ENCODE results near the gene NSF.

The NSF gene

DNA sequence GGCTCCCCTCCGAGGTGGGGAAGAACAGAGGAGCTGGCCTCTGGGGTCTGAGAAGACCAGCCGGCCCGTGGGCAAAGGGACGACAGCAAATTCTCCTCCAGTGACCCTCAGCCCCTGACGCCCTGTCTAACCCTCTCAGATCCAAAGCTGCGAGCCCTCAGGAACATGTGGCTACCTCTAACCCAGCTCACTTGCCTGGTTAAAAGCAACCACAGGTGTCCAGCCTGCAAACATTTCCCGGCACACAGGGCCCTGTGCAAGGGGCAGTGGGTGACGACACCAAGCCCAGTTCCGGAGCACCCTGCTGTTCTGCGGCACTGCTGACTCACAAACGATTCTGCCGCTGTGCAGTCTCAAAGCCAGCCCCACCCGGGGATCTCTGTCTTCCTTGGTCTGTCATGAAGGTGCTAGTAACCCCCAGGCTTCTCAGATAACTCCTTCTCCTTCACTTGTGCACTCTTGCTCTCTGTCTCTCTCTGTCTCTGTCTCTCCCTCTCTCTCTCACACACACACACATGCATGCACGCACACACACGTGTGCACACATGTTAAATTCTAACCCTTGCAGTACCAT is 205.0 kb downstream of the NSF start (continued):
- TF ChIP-seq, protein P1, sequence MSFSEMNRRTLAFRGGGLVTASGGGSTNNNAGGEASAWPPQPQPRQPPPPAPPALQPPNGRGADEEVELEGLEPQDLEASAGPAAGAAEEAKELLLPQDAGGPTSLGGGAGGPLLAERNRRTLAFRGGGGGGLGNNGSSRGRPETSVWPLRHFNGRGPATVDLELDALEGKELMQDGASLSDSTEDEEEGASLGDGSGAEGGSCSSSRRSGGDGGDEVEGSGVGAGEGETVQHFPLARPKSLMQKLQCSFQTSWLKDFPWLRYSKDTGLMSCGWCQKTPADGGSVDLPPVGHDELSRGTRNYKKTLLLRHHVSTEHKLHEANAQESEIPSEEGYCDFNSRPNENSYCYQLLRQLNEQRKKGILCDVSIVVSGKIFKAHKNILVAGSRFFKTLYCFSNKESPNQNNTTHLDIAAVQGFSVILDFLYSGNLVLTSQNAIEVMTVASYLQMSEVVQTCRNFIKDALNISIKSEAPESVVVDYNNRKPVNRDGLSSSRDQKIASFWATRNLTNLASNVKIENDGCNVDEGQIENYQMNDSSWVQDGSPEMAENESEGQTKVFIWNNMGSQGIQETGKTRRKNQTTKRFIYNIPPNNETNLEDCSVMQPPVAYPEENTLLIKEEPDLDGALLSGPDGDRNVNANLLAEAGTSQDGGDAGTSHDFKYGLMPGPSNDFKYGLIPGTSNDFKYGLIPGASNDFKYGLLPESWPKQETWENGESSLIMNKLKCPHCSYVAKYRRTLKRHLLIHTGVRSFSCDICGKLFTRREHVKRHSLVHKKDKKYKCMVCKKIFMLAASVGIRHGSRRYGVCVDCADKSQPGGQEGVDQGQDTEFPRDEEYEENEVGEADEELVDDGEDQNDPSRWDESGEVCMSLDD (tag by site-specific recombination; IDR thresholded peaks at IDR 0.05): no peak
- TF ChIP-seq AEBP2 (tag by site-specific recombination; IDR thresholded peaks at IDR 0.05; ENCODE audit: borderline replicate concordance): no peak
- TF ChIP-seq KLF8 (tag by site-specific recombination; IDR thresholded peaks at IDR 0.05): no peak
- TF ChIP-seq ZNF580 (tag by site-specific recombination; IDR thresholded peaks at IDR 0.05): no peak
- TF ChIP-seq ZNF610 (tag by site-specific recombination; IDR thresholded peaks at IDR 0.05; ENCODE audit: borderline replicate concordance): no peak
- no peak for TF ChIP-seq ZNF704 (tag by site-specific recombination; IDR thresholded peaks at IDR 0.05)
- no peak for TF ChIP-seq ZNF184 (tag by site-specific recombination; IDR thresholded peaks at IDR 0.05)
- TF ChIP-seq ZNF19 (tag by site-specific recombination; IDR thresholded peaks at IDR 0.05; ENCODE audit: low read depth): no peak
- peak; percentile 62; the same call in 1 of the 2 replicates for TF ChIP-seq ZNF660 (tag by site-specific recombination; IDR thresholded peaks at IDR 0.05)
- TF ChIP-seq ZNF548 (tag by site-specific recombination; IDR thresholded peaks at IDR 0.05): no peak
- peak; percentile 95 for TF ChIP-seq ZNF600 (tag by site-specific recombination; IDR thresholded peaks at IDR 0.05)
- TF ChIP-seq PATZ1 (tag by site-specific recombination; IDR thresholded peaks at IDR 0.05): no peak
- TF ChIP-seq HIC1 (tag by site-specific recombination; IDR thresholded peaks at IDR 0.05): no peak
- no peak for TF ChIP-seq ZSCAN23 (tag by site-specific recombination; IDR thresholded peaks at IDR 0.05)
- TF ChIP-seq ZNF48 (tag by site-specific recombination; IDR thresholded peaks at IDR 0.05): no peak
- TF ChIP-seq ZNF658 (tag by site-specific recombination; IDR thresholded peaks at IDR 0.05): no peak
- TF ChIP-seq, protein P2, sequence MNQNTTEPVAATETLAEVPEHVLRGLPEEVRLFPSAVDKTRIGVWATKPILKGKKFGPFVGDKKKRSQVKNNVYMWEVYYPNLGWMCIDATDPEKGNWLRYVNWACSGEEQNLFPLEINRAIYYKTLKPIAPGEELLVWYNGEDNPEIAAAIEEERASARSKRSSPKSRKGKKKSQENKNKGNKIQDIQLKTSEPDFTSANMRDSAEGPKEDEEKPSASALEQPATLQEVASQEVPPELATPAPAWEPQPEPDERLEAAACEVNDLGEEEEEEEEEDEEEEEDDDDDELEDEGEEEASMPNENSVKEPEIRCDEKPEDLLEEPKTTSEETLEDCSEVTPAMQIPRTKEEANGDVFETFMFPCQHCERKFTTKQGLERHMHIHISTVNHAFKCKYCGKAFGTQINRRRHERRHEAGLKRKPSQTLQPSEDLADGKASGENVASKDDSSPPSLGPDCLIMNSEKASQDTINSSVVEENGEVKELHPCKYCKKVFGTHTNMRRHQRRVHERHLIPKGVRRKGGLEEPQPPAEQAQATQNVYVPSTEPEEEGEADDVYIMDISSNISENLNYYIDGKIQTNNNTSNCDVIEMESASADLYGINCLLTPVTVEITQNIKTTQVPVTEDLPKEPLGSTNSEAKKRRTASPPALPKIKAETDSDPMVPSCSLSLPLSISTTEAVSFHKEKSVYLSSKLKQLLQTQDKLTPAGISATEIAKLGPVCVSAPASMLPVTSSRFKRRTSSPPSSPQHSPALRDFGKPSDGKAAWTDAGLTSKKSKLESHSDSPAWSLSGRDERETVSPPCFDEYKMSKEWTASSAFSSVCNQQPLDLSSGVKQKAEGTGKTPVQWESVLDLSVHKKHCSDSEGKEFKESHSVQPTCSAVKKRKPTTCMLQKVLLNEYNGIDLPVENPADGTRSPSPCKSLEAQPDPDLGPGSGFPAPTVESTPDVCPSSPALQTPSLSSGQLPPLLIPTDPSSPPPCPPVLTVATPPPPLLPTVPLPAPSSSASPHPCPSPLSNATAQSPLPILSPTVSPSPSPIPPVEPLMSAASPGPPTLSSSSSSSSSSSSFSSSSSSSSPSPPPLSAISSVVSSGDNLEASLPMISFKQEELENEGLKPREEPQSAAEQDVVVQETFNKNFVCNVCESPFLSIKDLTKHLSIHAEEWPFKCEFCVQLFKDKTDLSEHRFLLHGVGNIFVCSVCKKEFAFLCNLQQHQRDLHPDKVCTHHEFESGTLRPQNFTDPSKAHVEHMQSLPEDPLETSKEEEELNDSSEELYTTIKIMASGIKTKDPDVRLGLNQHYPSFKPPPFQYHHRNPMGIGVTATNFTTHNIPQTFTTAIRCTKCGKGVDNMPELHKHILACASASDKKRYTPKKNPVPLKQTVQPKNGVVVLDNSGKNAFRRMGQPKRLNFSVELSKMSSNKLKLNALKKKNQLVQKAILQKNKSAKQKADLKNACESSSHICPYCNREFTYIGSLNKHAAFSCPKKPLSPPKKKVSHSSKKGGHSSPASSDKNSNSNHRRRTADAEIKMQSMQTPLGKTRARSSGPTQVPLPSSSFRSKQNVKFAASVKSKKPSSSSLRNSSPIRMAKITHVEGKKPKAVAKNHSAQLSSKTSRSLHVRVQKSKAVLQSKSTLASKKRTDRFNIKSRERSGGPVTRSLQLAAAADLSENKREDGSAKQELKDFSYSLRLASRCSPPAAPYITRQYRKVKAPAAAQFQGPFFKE (tag by site-specific recombination; IDR thresholded peaks at IDR 0.05; ENCODE audit: borderline replicate concordance): no peak
- TF ChIP-seq ZNF366 (tag by site-specific recombination; conservative IDR thresholded peaks at IDR 0.05): peak; percentile 39; the same call in 1 of the 2 replicates
